HFFc6 (cell line): ENCODE measurements around the gene CTU2. TPM values are rescaled to one million over a fixed set of nuclear protein-coding genes. Genes with fewer than 3 reads are reported as not detected.

ENCODE experiments used
- DNase-seq: peaks from one replicate; pipeline ENCODE4 v3.0.0-alpha.2; 2018
- H3K27ac Mint-ChIP-seq: 2 replicates; pipeline ENCODE4 v1.8.0; 2020; ENCODE audit warnings: mild to moderate bottlenecking, mixed read lengths
- H3K27me3 Mint-ChIP-seq: 2 replicates; pipeline ENCODE4 v1.8.0; 2021; ENCODE audit warnings: mild to moderate bottlenecking, moderate library complexity, mixed read lengths; ENCODE audit not compliant: insufficient read depth
- H3K36me3 Mint-ChIP-seq: 2 replicates; pipeline ENCODE4 v1.8.0; 2021; ENCODE audit warnings: low read depth, mixed read lengths
- H3K4me1 Mint-ChIP-seq: 2 replicates; pipeline ENCODE4 v1.8.0; 2020; ENCODE audit warnings: low read depth, mixed read lengths
- H3K4me3 Mint-ChIP-seq: 2 replicates; pipeline ENCODE4 v1.8.0; 2020; ENCODE audit warnings: mild to moderate bottlenecking, moderate library complexity, mixed read lengths
- H3K9me3 Mint-ChIP-seq: 2 replicates; pipeline ENCODE4 v1.8.0; 2020; ENCODE audit warnings: mild to moderate bottlenecking, mixed read lengths
- total RNA-seq, 6 experiments: library from RNA; stranded (reverse); fragmentation: NEBNext Ultra II Directional; extraction: Animal tissue kit (Norgen Biotek cat#: 25700); gene quantifications; 2 replicates in 1 of 6; 3 replicates in 5 of 6; pipeline ENCODE4 v1.2.3, GENCODE V29; 2021
- TF ChIP-seq, protein P1 (sequence below): fragments of 200-600 bp; sonication (generic); IDR thresholded peaks from 2 replicates; pipeline ENCODE4 v1.5.0; 2021; ENCODE audit warnings: antibody characterized with exemption, mild to moderate bottlenecking

CTU2 gene
- total RNA-seq, 6 experiments from 2014 or later, result 26.2 to 37.0 (median 33.2) TPM

DNA sequence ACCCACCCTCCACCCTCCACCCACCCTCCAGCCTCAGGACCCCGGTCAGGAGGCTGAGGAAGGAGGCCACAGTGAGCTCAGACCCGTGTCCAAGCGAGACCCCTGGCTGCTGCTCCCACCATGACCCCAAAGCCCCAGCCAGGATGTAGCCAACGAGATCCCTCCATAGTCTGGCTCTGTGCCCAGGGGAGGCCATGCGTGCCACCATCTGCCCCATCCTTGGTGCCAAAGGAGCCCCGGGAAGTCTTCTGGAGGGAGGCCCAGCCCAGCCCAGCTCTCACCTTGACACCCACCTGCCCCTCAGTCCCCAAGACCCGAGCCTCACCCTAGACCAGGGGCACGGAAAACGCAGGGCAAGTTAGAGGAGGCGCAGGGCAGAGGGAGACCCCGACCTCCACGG is 44.6 kb downstream of the CTU2 start:
- Mint-ChIP-seq H3K27me3 (peaks cover 2% of the 10 kb centered on the region), H3K4me3 (no peak overlapping the region), H3K9me3 (no peaks in the 10 kb centered on the region), H3K36me3 (no peaks in the 10 kb centered on the region; the same call in 1 of the 2 replicates), H3K4me1 (peaks cover 21% of the 10 kb centered on the region), H3K27ac (no peak overlapping the region)
- TF ChIP-seq, protein P1, sequence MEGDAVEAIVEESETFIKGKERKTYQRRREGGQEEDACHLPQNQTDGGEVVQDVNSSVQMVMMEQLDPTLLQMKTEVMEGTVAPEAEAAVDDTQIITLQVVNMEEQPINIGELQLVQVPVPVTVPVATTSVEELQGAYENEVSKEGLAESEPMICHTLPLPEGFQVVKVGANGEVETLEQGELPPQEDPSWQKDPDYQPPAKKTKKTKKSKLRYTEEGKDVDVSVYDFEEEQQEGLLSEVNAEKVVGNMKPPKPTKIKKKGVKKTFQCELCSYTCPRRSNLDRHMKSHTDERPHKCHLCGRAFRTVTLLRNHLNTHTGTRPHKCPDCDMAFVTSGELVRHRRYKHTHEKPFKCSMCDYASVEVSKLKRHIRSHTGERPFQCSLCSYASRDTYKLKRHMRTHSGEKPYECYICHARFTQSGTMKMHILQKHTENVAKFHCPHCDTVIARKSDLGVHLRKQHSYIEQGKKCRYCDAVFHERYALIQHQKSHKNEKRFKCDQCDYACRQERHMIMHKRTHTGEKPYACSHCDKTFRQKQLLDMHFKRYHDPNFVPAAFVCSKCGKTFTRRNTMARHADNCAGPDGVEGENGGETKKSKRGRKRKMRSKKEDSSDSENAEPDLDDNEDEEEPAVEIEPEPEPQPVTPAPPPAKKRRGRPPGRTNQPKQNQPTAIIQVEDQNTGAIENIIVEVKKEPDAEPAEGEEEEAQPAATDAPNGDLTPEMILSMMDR, result no peak
- no peak for DNase-seq

DNA sequence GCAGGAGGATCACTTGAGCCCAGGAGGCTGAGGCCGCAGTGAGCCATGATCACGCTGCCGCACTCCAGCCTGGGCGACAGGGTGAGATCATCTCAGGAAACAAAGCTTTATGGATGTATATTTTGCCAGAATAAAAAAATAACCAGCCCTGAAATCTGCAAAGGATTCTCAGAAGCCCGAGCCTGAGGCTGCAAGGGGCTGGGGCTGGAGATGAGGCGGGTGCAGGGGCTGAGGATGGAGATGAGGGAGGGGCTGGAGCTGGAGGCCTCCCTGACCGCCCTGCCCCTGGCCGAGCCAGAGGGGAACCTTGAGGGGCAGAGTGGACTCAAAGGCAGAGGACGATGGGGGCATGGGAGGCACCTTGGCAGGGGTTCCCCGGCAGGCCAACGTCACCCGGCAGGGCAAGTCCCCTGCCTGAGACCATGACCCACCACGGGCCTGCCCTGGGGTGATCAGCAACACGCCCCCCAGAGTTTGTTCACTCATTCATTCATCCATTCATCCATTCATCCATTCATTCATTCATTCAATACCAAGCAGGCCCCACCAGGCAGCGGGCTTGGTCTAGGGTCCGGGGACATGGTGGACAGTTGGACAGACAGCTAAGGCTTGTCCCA is 46.2 kb downstream of the CTU2 start:
- H3K4me1 Mint-ChIP-seq, result peaks cover 21% of the 10 kb centered on the region
- no peak overlapping the region for H3K27ac Mint-ChIP-seq
- TF ChIP-seq, protein P1, result no peak
- DNase-seq, result no peak
- peaks cover 2% of the 10 kb centered on the region for H3K27me3 Mint-ChIP-seq
- no peak overlapping the region for H3K4me3 Mint-ChIP-seq
- no peaks in the 10 kb centered on the region; the same call in 1 of the 2 replicates for H3K36me3 Mint-ChIP-seq
- no peaks in the 10 kb centered on the region for H3K9me3 Mint-ChIP-seq

DNA sequence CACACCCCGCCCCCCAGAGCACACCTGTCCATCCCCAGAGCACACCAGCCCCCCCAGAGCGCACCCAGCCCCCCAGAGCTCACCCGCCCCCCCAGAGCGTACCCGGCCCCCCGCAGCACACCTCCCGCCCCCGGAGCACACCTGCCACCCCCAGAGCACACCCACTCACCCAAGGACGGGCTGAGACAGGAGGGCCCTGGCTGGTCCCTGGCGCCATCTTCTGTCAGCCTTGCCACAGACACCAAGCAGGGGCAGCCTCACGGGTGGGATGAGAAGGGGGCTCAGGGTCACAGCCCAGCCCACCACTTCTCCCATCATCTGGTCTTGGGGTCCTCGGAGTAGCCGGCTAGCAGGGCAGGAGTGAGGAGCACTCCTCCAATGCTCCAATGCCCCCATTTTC is 46.9 kb downstream of the CTU2 start:
- Mint-ChIP-seq H3K36me3 (no peaks in the 10 kb centered on the region; the same call in 1 of the 2 replicates), H3K4me3 (no peak overlapping the region), H3K4me1 (peaks cover 21% of the 10 kb centered on the region), H3K27ac (no peak overlapping the region), H3K27me3 (peaks cover 4% of the 10 kb centered on the region), H3K9me3 (no peaks in the 10 kb centered on the region)
- DNase-seq, result no peak
- TF ChIP-seq, protein P1, result no peak

GRCh38 chr16:88753602-88754001 is 47.3 kb downstream of the CTU2 start:
- Mint-ChIP-seq H3K27me3 (peaks cover 4% of the 10 kb centered on the region), H3K4me3 (no peak overlapping the region; the same call in 1 of the 2 replicates), H3K4me1 (peaks cover 25% of the 10 kb centered on the region), H3K9me3 (no peaks in the 10 kb centered on the region), H3K27ac (peak overlapping the region; percentile 72), H3K36me3 (peaks cover 2% of the 10 kb centered on the region)
- DNase-seq, result no peak
- TF ChIP-seq, protein P1, result no peak

DNA sequence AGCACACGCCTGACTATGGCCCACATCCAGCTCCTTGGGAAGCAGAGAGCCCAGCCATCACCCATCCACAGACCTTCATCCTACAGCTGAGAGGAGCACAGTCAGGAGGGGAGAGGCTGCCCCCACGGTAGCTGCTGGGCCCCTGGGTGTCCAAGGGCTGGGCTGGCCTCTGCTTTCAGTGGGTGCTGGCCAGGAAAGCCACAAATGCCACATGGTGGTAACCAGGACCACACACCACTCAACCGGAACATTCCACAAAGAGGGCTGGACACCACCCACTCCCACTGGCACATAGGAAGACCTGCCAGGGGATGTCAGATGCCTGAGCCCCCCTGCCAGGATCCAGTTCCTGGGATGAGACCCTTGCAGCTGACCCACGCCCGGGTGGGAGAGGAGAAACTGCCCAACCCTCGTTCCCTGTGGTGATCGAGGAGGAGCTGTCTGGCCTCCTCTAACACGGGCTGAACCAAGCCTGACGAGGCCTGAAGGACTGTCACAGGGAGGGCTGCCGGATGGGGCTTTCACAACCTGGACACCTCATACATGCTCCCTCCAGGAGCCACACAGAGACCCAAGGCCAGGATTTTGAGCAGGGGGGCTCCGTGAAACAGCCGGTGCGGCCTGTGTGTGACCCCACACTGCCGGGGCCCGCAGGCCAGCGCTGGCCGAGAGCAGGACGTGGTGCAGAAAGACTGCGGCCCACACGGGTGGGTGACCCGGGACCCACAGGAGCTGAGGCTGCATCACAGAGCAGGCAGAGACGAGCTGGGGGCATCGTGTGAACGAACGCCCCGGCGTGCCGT is 48.0 kb downstream of the CTU2 start:
- Mint-ChIP-seq H3K27ac (peak overlapping the region; percentile 11; the same call in 1 of the 2 replicates), H3K4me3 (no peak overlapping the region), H3K9me3 (no peaks in the 10 kb centered on the region), H3K27me3 (peaks cover 4% of the 10 kb centered on the region), H3K36me3 (peaks cover 5% of the 10 kb centered on the region), H3K4me1 (peaks cover 32% of the 10 kb centered on the region)
- DNase-seq, result no peak
- TF ChIP-seq, protein P1, result no peak
